Hepatocyte (in vitro differentiated cells): ENCODE results near the gene LMF1.

Experiments
- CTCF ChIP-seq: fragments of 200-600 bp; sonication (generic); IDR thresholded peaks from 2 replicates; pipeline ENCODE4 v1.5.1; 2016; ENCODE audit warnings: antibody characterized with exemption, mild to moderate bottlenecking; ENCODE audit not compliant: poor library complexity
- EZH2 ChIP-seq: fragments of 200-600 bp; sonication (generic); IDR thresholded peaks from 2 replicates; pipeline ENCODE4 v1.6.1; 2016; ENCODE audit warnings: antibody characterized with exemption, mild to moderate bottlenecking, borderline replicate concordance

GRCh38 chr16:988471-989353 lies 17.9 kb upstream of the LMF1 start:
- TF ChIP-seq CTCF: no peak
- no peak for TF ChIP-seq EZH2
